ENCODE measurements around the gene ZNF350.

GRCh38 chr19:51921949-51922348, 64.7 kb downstream of the ZNF350 start:
- TF ChIP-seq CTCF (conservative IDR thresholded peaks at IDR 0.05 in 1 of 2, IDR thresholded peaks at IDR 0.05 in 1 of 2; ENCODE audit: extremely low read depth in 1 of 2, insufficient read depth in 1 of 2, low read depth in 1 of 2, low read length in 2 of 2): no peak
- no peak for TF ChIP-seq EZH2 (IDR thresholded peaks at IDR 0.05; ENCODE audit: borderline replicate concordance, low read length)

Measured in mammary epithelial cell (primary cell).